HCT116 (cell line): Measurements from ENCODE around the gene TRIM29.

ENCODE experiments used
- EZH2 ChIP-seq: fragments of 200-600 bp; sonication (generic); IDR thresholded peaks from 2 replicates; pipeline ENCODE4 v1.6.1; 2017; ENCODE audit warnings: antibody characterized with exemption, mixed run types
- POLR2A ChIP-seq: IDR thresholded peaks from 2 replicates; pipeline ENCODE4 v1.7.0; 2011; ENCODE audit warnings: borderline replicate concordance; ENCODE audit not compliant: insufficient read depth, insufficient read length; ENCODE audit errors: extremely low read depth
- TCF7L2 ChIP-seq: IDR thresholded peaks from 2 replicates; pipeline ENCODE4 v1.7.0; 2011; ENCODE audit warnings: borderline replicate concordance, inconsistent platforms; ENCODE audit not compliant: insufficient read depth, insufficient read length; ENCODE audit errors: extremely low read depth
- ZNF274 ChIP-seq: fragments of 200-500 bp; sonication (Bioruptor generic); IDR thresholded peaks from 2 replicates; pipeline ENCODE4 v1.6.1; 2014; ENCODE audit warnings: mild to moderate bottlenecking, low read depth, low read length, inconsistent platforms
- TF ChIP-seq, protein P1 (sequence below), 3 experiments: fragments of 200-600 bp in 1 of 3; sonication (generic) in 1 of 3; IDR thresholded peaks in 2 of 3; conservative IDR thresholded peaks in 1 of 3; 2 replicates each; pipeline ENCODE4 v1.5.1; 2012 to 2017; ENCODE audit warnings: low read depth in 2 of 3, low read length in 2 of 3, antibody characterized with exemption in 1 of 3, borderline replicate concordance in 1 of 3, control low read depth in 1 of 3, mild to moderate bottlenecking in 1 of 3, mixed read lengths in 1 of 3, mixed run types in 1 of 3, moderate library complexity in 1 of 3; ENCODE audit not compliant: insufficient read depth in 1 of 3
- TF ChIP-seq, protein P2 (sequence below): IDR thresholded peaks from 2 replicates; pipeline ENCODE4 v1.6.1; 2012

DNA sequence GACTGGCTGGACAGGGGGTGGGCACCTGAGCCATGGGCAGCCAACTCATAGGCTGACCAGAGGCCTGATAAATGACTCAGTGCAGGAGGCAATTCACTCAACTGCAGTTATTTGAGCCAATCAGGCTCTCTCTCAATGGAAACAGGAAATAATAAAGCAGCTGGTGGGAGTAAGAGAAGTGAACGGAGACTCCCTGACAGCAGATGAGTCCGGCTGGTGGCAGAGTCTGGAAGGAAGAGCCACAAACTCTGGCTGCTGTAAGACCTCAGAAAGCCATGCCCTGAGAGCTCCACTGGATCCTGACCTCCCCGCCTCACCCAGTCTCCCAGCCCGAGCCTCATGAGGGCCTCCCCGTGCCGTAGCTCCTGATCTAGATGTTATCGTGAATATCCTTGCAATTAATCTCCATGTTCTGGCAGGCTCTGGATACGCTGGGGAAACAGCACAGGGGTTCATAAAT lies 69.8 kb downstream of the TRIM29 start:
- TF ChIP-seq, protein P1, sequence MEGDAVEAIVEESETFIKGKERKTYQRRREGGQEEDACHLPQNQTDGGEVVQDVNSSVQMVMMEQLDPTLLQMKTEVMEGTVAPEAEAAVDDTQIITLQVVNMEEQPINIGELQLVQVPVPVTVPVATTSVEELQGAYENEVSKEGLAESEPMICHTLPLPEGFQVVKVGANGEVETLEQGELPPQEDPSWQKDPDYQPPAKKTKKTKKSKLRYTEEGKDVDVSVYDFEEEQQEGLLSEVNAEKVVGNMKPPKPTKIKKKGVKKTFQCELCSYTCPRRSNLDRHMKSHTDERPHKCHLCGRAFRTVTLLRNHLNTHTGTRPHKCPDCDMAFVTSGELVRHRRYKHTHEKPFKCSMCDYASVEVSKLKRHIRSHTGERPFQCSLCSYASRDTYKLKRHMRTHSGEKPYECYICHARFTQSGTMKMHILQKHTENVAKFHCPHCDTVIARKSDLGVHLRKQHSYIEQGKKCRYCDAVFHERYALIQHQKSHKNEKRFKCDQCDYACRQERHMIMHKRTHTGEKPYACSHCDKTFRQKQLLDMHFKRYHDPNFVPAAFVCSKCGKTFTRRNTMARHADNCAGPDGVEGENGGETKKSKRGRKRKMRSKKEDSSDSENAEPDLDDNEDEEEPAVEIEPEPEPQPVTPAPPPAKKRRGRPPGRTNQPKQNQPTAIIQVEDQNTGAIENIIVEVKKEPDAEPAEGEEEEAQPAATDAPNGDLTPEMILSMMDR (IDR thresholded peaks at IDR 0.05 in 2 of 3, conservative IDR thresholded peaks at IDR 0.05 in 1 of 3; ENCODE audit: borderline replicate concordance in 1 of 3, insufficient read depth in 1 of 3, low read depth in 2 of 3, low read length in 2 of 3) = no peak
- TF ChIP-seq, protein P2, sequence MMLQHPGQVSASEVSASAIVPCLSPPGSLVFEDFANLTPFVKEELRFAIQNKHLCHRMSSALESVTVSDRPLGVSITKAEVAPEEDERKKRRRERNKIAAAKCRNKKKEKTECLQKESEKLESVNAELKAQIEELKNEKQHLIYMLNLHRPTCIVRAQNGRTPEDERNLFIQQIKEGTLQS = no peak
- TF ChIP-seq TCF7L2 (no peak), EZH2 (no peak), ZNF274 (no peak), POLR2A (no peak)
